ENCODE data around the gene WIPF1. TPM values are rescaled to one million over a fixed set of nuclear protein-coding genes. Genes with fewer than 3 reads are reported as not detected.

Gene WIPF1
- total RNA-seq, 1 experiment from 2014 or later: 6.4 TPM

GRCh38 chr2:174593574-174594203 lies 3.9 kb downstream of the WIPF1 start:
- CTCF ChIA-PET: interaction anchor here (1.1 to 2.7 kb wide), 4 partner anchors 9 to 131 kb away, joined by 4 to 14 read pairs (median 6); no protein-coding TSS in a partner anchor
- no peak for DNase-seq (ENCODE audit: low spot score)
- Mint-ChIP-seq H3K9me3 (no peaks in the 10 kb centered on the region), H3K27ac (peak overlapping the region; percentile 61; the same call in 1 of the 2 replicates), H3K27me3 (ENCODE audit: low read depth) (no peaks in the 10 kb centered on the region), H3K4me3 (no peak overlapping the region), H3K36me3 (no peaks in the 10 kb centered on the region), H3K4me1 (peaks cover 11% of the 10 kb centered on the region)
- TF ChIP-seq CREM (CRISPR knock-in tag; IDR thresholded peaks at IDR 0.05): no peak
- no peak for TF ChIP-seq ZBTB43 (CRISPR knock-in tag; IDR thresholded peaks at IDR 0.05)
- TF ChIP-seq ZNF219 (CRISPR knock-in tag; IDR thresholded peaks at IDR 0.05; ENCODE audit: borderline replicate concordance): no peak
- TF ChIP-seq EMX1 (CRISPR knock-in tag; IDR thresholded peaks at IDR 0.05): no peak
- TF ChIP-seq, protein P1, sequence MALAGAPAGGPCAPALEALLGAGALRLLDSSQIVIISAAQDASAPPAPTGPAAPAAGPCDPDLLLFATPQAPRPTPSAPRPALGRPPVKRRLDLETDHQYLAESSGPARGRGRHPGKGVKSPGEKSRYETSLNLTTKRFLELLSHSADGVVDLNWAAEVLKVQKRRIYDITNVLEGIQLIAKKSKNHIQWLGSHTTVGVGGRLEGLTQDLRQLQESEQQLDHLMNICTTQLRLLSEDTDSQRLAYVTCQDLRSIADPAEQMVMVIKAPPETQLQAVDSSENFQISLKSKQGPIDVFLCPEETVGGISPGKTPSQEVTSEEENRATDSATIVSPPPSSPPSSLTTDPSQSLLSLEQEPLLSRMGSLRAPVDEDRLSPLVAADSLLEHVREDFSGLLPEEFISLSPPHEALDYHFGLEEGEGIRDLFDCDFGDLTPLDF (CRISPR knock-in tag; IDR thresholded peaks at IDR 0.05): no peak
- TF ChIP-seq TEAD1 (CRISPR knock-in tag; IDR thresholded peaks at IDR 0.05): no peak
- TF ChIP-seq TCF7 (CRISPR knock-in tag; IDR thresholded peaks at IDR 0.05; ENCODE audit: low read depth): no peak
- TF ChIP-seq NFATC4 (CRISPR knock-in tag; IDR thresholded peaks at IDR 0.05): no peak
- TF ChIP-seq, protein P2, sequence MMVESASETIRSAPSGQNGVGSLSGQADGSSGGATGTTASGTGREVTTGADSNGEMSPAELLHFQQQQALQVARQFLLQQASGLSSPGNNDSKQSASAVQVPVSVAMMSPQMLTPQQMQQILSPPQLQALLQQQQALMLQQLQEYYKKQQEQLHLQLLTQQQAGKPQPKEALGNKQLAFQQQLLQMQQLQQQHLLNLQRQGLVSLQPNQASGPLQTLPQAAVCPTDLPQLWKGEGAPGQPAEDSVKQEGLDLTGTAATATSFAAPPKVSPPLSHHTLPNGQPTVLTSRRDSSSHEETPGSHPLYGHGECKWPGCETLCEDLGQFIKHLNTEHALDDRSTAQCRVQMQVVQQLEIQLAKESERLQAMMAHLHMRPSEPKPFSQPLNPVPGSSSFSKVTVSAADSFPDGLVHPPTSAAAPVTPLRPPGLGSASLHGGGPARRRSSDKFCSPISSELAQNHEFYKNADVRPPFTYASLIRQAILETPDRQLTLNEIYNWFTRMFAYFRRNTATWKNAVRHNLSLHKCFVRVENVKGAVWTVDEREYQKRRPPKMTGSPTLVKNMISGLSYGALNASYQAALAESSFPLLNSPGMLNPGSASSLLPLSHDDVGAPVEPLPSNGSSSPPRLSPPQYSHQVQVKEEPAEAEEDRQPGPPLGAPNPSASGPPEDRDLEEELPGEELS (CRISPR knock-in tag; IDR thresholded peaks at IDR 0.05): no peak
- TF ChIP-seq, protein P3, sequence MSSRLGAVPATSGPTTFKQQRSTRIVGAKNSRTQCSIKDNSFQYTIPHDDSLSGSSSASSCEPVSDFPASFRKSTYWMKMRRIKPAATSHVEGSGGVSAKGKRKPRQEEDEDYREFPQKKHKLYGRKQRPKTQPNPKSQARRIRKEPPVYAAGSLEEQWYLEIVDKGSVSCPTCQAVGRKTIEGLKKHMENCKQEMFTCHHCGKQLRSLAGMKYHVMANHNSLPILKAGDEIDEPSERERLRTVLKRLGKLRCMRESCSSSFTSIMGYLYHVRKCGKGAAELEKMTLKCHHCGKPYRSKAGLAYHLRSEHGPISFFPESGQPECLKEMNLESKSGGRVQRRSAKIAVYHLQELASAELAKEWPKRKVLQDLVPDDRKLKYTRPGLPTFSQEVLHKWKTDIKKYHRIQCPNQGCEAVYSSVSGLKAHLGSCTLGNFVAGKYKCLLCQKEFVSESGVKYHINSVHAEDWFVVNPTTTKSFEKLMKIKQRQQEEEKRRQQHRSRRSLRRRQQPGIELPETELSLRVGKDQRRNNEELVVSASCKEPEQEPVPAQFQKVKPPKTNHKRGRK (CRISPR knock-in tag; IDR thresholded peaks at IDR 0.05; ENCODE audit: borderline replicate concordance): no peak
- no peak for TF ChIP-seq USF2 (CRISPR knock-in tag; IDR thresholded peaks at IDR 0.05)
- no peak for TF ChIP-seq ZNF138 (CRISPR knock-in tag; conservative IDR thresholded peaks at IDR 0.05)
- no peak for TF ChIP-seq MXD4 (CRISPR knock-in tag; IDR thresholded peaks at IDR 0.05; ENCODE audit: borderline replicate concordance)
- TF ChIP-seq HMGXB4 (CRISPR knock-in tag; IDR thresholded peaks at IDR 0.05): no peak
- TF ChIP-seq ATF2 (CRISPR knock-in tag; IDR thresholded peaks at IDR 0.05; ENCODE audit: borderline replicate concordance, low read depth): no peak
- no peak for TF ChIP-seq PRDM15 (CRISPR knock-in tag; IDR thresholded peaks at IDR 0.05)
- ATAC-seq: 0 out of 2 replicates have a peak, but pooled peaks have one; percentile 16
- POLR2A ChIA-PET: no interaction called here

Data from WTC11 (cell line).